CD4-positive, alpha-beta T cell treated with Interleukin-6 at 100 ng/mL for 8 hours (primary cell): Measurements from ENCODE around the gene H3-3A.

Experiments
- DNase-seq: peaks from one replicate; pipeline ENCODE4 v3.0.0-alpha.2; 2020; ENCODE audit warnings: mixed read lengths, low spot score

The H3-3A gene

GRCh38 chr1:226111098-226111882 is 48.8 kb downstream of the H3-3A start:
- no peak for DNase-seq

- DNase-seq, result no peak
Observed at GRCh38 chr1:226111883-226112261, 49.4 kb downstream of the H3-3A start.

DNA sequence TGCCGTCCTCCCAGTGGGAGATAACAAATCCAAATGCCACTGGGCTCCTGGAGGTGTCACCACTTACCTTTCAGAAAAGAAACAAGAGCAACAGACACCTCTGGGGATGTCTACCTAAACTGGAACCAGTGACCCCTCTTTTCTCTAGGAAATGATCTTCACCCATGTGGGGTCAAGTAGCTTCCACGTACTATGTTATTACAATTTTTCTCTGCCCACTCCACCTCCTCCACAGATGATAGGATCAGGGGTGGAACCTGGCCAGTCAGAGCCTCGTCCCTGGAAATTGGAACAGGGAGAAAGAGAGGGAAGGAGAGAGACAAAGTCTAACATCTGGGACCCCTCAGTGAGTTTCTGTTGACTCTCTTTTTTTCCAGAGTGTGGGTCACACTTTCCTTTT is 50.1 kb downstream of the H3-3A start:
- DNase-seq, result no peak

DNA sequence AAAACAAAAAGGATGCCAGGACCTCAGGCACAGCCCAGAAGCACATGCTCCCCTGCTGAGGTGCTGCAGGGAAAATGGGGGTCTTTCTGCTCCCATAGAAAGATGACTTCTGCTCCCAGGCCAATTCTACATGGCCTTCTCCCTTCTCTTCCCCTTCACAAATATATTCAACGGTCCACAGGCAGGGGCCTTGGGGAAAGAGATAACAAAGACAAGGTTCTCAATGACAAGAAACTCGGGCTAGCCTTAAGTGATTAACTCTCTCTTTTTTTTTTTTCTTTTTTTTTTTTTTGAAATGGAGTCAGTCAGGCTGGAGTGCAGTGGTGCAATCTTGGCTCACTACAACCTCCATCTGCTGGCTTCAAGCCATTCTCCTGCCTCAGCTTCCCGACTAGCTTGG is 54.2 kb downstream of the H3-3A start:
- DNase-seq, result no peak

DNA sequence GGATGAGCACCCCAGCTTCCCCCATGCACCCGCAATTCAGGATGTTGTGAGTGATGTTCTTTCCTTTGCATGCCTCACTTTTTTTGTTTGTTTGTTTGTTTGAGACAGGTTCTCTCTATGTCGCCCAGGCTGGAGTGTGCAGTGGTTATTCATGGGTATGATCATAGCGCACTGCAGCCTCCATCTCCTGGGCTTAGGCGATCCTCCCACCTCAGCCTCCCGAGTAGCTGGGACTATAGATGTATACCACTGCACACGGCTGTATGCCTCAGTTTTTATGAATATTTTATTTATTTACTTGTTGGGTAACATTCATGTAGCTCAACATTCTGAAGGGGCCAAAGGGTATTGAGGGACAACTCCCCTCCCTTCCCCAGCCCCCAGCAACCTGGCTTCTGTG is 54.8 kb downstream of the H3-3A start:
- DNase-seq, result no peak

DNA sequence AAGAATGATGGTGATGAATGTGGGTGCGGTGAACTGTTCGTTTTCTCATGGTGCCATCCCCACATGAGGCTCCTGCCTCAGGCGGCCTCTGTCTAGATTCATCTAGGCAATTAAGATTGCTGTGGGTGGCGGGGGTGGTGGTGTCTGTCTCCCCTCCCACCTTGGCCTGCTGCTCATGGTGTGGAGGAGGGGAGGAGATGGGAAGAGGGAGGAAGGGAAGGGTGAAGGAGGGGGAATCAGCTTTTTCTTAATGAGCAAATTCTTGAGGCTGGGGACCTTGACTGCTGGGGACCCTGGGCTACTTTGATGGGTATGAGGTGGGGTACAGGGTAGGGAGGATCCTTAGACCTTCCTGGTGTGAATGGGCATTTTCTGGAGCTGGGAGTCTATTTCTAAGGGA is 55.8 kb downstream of the H3-3A start:
- no peak for DNase-seq

GRCh38 chr1:226119169-226119568 is 56.7 kb downstream of the H3-3A start:
- no peak for DNase-seq

- DNase-seq, result no peak
Observed at GRCh38 chr1:226120398-226120797, 57.9 kb downstream of the H3-3A start.

DNA sequence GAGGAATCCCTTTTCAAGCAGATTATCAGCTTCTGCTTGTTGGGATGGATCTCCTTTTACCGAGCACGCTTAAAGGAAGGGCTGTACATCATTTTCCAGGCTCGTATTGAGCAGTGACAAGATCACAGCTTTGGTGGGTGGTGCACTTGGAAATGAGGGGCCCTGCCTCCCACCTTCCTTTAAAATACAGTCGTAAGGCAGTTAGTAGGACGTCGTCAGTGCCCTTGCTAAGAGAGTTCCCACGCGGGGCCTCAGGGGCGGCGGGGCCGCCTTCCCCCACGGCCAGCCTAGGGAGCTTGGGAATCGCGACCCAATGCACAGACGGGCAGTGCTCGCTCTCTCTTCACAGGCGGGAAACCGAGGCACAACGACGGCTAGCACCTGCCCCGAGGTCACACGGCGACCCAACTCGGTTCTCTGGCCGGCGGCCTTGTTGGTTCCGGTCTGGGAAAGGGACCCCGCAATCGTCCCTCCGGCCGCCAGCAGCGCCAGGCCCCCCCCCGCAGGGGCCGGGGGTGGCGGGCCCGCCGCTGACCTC is 58.6 kb downstream of the H3-3A start:
- no peak for DNase-seq
